ENCODE results near the gene DLEC1.
"Not testable (repeated sequence)": the region's sequence is repeated elsewhere in the genome, so short reads cannot be mapped to it uniquely, and the experiment has no call there.

The DLEC1 gene

DNA sequence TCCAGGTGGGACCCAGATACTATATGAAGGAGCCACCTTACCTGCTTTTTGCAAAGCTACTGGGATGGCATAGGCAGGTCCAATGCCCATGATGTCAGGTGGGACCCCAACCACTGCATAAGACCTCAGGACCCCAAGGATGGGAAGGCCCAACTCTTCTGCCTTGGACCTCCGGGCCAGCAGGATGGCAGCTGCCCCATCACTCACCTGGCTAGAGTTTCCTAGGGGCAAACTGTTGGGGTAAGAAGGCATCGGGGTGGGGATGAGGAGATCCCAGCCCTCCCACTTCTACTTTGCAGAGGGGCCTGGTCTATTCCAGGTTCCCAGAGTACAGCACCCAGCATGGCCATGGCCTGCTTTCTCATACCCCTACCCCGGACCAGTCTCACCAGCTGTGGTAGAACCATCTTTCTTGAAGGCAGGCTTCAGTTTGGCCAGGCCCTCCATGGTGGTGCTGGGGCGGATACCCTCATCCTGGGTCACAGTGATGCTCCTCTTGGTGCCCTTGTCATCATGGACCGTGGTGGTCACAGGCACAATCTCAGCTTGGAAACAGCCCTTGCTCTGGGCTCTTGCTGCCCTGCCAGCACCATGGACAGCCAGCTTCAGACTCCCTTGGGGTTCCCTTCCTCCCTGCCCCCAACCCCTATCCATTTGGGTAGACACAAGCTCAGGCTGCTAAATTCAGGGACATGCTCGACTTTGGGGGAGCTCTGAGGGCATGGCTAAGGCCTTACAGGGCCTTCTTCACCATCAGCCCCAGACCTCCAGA lies 87.3 kb downstream of the DLEC1 start:
- peak; percentile 44 for DNase-seq

- peak; percentile 40 for DNase-seq
Measured at GRCh38 chr3:38127611-38128302, 88.7 kb downstream of the DLEC1 start.

- DNase-seq = peak; percentile 38
Measured at GRCh38 chr3:38128303-38128655, 89.3 kb downstream of the DLEC1 start.

DNA sequence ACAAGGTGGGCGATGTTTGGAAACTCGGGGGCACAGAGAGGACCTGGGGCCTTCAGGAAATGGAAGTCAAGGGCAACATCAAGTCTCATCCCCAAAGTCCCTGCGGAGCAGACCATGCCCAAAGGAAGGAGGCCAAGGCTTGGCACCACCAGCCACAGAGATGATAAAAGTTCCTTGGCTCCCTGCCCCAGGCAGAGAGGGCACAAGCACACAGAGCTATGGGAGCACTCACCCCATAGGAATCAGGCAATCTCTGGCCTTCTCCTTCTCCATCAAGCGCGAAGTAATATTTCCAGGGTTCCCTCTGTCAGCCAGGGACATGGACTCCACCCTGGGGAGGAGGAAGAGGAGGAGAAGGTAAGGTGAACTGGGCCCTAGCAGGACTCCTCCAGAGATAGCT lies 90.0 kb downstream of the DLEC1 start:
- DNase-seq = peak; percentile 48

- peak; percentile 49 for DNase-seq
Measured at GRCh38 chr3:38130631-38131065, 91.6 kb downstream of the DLEC1 start.

DNA sequence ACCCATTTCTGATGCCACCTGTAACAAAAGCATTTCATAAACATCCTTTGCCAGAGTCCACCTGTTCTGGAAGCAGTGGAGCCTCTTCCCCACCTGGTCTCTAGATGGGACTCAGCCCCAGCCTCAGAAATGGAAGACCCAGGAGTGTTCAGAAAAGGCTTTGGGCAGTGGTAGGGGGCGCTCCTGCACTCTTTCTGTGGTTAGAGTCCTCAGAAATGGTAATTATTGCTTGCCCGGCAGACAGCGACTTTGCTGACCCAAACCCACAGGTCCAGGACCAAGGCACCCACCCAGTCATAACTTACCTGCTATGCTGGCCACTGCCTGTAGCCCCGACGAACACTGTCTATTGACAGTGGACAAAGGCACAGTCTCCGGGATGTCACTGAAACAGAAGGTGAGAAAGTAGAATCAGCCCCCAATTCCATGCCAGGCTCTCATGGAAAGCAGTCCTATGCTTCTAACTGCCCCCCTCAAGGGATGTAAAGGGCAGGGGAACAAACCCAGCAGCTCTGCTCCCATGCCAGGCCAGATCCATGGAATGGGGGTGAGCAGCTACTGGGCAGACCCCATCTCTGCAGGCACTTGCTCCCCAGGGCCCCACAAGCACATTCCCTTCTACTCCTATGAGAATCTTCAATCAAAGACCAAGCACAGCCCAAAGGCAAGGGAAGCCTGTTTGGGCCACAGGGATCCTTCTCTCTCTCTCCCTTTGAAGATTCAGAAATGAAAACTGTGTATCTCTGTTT lies 92.8 kb downstream of the DLEC1 start:
- peak; percentile 57 for DNase-seq

DNA sequence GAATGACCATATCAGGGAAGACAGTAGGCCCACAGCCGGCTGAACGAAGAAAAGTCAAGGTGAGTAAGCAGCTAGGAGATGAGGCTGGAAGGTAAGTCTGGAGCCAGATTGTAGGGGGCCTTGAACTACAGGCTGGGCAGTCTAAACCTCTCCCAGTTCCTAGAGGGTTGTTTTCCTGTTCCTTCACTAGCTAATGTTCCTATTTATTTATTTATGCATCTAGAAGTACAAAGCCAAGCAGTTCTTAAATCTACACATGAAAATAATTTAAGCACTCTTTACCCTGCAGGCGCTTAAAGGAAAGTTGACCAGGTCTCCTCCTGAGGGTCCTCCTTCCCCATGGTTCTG lies 94.2 kb downstream of the DLEC1 start:
- no peak for DNase-seq

DNA sequence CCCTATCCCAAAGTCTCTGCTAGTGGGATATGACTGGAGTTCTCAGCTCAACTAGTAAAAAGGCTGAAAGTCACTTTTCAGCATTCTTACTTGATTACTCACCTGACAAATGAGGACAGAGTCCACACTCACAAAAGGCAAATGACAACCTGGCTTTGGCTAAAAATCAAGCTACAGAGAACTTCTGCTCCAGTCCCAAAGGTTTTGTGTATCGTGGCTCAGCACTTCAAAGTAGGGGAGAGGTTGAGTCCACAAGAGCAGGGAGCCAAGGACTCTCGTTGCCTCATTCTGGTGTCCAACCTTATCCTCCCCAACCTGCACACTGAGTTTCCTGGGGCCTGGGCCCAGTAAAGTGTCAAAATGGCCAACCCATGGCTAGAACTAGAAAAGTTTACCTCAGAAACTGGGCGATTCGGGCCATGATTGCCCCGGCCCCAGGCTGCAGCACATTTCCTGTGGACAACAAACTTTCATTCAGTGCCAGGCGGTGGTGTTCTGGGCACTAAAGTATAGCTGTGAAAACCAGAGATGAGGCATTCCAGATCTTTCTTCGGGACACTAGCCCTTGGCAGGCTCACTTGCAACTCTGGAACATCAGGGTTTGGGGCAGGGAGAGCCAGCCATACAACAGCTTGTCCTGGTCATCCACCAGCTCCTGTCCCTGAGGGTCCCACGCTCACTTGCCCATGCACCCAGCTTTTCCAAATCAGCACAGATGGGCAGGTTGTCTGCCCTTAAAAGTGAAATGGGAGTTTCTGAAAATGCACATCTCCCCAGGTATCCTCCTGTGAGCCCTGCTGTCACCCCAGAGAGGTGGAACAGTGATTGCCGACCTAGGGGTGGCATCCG lies 94.8 kb downstream of the DLEC1 start:
- peak; percentile 37 for DNase-seq

- not testable (repeated sequence) for DNase-seq
Measured at GRCh38 chr3:38134517-38135143, 95.6 kb downstream of the DLEC1 start.

GRCh38 chr3:38135621-38136277 lies 96.7 kb downstream of the DLEC1 start:
- DNase-seq = not testable (repeated sequence)

GRCh38 chr3:38136393-38136776 lies 97.4 kb downstream of the DLEC1 start:
- DNase-seq = peak; percentile 70

- peak; percentile 98 for DNase-seq
Measured at GRCh38 chr3:38136777-38137614, 98.0 kb downstream of the DLEC1 start, which contains the start of gene ACAA1. ACAA1 (minus strand) TSS chr3:38137127; CDS start chr3:38137035, 92 bp downstream.

DNA sequence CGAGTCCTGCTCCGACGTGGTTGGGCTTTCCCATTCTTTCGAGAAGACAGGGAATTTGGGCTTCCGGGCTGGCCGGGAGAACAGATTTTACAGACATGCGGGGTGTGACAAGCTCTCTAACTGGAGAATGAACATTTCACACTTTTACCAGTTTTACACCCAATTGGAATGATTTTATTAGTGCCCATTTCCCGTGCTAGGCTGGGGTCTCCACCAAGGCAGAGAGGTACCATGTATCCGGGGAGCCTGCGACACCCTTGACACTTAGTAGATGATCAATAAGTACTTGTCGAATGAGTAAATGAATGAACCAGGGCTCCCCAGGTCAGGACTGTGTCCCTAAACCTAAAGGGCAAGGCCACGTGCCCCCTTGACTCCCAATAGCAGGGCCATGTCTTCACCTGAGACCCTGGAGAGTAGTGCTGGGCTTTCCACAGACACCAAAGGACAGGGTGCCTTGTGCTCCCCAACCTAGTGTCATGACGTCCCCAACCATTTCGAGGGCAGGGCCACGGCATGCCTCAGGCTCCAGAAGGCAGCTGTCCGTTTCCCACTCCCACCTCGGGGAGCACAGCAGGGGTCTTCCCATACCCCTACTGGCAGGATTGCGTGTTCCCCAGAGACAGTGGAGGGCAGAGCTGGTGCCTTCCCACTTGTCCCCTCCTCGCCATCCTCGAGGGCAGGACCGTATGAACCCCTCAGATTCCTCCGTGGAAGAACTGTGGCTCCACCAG lies 98.8 kb downstream of the DLEC1 start:
- peak; percentile 78 for DNase-seq

DNA sequence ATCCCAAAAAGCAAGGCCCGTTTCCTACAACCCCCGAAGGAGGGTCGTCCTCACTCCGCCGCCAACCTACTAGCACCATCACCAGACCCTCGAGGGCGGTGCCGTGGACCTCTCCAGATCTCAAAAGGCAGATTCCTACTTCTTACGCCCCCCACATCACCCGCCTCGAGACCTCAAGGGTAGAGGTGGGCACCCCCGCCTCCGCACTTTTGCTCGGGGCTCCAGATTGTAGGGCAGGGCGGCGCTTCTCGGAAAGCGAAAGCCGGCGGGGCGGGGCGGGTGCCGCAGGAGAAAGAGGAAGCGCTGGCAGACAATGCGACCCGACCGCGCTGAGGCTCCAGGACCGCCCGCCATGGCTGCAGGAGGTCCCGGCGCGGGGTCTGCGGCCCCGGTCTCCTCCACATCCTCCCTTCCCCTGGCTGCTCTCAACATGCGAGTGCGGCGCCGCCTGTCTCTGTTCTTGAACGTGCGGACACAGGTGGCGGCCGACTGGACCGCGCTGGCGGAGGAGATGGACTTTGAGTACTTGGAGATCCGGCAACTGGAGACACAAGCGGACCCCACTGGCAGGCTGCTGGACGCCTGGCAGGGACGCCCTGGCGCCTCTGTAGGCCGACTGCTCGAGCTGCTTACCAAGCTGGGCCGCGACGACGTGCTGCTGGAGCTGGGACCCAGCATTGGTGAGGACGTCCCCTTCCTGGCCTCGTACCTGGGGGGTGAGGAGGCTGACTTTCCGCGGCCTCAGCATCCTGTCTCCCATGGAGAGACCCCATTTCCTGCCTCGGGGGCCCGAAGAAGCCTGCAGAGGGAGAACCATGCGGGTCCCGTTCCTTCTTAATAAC lies 99.6 kb downstream of the DLEC1 start, which contains the start of gene MYD88:
MYD88 (plus strand) TSS at position 313 of the 842 bp plus-strand sequence; CDS start at position 353, 40 bp downstream.
- peak; percentile 93 for DNase-seq

DNA sequence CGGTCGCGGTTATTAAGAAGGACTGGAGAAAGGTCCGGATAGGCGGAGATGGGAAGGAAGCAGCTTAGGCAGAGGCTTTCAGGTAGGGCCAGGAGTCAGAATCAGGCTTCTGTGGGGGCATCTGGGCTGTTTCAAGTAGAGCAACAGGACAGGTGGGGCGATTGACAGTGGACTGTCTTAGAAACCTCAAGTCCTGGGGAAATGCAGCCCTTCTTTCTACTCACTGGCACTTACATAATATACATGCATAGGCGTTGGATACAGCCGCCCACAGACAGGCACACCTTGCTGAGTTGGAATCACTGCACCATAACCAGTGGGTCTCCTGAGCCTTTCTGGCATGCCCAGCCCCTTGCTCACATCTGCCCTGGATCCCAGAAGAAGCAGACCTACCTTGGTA lies 100.2 kb downstream of the DLEC1 start:
- DNase-seq = no peak

DNA sequence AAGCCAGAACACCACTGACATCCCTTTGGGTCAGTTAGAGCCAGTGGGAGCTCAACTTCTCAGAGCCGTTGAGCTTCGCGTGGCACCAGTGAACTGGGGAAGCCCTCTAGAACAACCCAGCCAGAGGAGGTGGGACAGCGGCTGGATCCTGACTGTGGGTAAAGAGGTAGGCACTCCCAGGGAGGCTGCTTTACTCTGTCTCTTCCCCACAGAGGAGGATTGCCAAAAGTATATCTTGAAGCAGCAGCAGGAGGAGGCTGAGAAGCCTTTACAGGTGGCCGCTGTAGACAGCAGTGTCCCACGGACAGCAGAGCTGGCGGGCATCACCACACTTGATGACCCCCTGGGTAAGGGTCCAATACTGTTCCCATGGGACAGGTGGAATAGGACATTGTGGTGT lies 100.6 kb downstream of the DLEC1 start:
- no peak for DNase-seq

DNA sequence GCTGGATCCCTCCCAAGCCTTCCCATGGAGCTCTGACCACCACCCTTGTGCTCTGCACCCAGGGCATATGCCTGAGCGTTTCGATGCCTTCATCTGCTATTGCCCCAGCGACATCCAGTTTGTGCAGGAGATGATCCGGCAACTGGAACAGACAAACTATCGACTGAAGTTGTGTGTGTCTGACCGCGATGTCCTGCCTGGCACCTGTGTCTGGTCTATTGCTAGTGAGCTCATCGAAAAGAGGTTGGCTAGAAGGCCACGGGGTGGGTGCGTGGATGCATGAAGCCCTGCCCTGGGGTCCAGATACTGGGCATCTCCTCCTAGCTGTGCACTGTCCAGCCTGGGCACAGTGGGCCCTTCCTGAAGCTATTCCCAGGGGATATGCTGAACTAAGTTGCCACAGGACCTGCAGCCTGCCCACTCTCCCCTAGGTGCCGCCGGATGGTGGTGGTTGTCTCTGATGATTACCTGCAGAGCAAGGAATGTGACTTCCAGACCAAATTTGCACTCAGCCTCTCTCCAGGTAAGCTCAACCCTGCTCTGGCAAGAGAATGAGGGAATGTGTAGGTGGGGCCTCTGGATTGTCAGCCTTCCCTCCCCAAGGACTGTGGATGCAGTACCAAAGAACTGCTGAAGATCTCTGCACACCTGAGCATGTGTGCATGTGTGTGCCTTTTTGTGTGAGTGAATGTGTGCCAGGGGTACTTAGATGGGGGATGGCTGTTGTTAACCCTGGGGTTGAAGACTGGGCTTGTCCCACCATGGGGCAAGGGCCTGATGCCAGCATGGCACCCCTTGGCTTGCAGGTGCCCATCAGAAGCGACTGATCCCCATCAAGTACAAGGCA lies 101.5 kb downstream of the DLEC1 start:
- DNase-seq = no peak
